NB4 (cell line): ENCODE data around the gene IL21R.

Experiments
- DNase-seq: peaks from one replicate; pipeline ENCODE4 v3.0.0; 2010; ENCODE audit warnings: low read depth
- H3K4me3 ChIP-seq: one replicate; pipeline ENCODE4 v1.5.1; 2011; ENCODE audit warnings: mild to moderate bottlenecking, low read depth, low read length, moderate library complexity
- MYC ChIP-seq: IDR thresholded peaks from 2 replicates; pipeline ENCODE4 v1.6.1; 2011; ENCODE audit warnings: low read depth, low read length
- POLR2A ChIP-seq: IDR thresholded peaks from 2 replicates; pipeline ENCODE4 v1.6.1; 2011; ENCODE audit warnings: mild to moderate bottlenecking; ENCODE audit not compliant: insufficient read length; ENCODE audit errors: extremely low read depth
- TF ChIP-seq, protein P1 (sequence below): IDR thresholded peaks from 2 replicates; pipeline ENCODE4 v1.6.1; 2011; ENCODE audit warnings: low read depth, low read length
- TF ChIP-seq, protein P2 (sequence below): IDR thresholded peaks from one replicate; pipeline ENCODE4 v1.5.1; 2012; ENCODE audit warnings: low read depth, low read length

Gene IL21R

DNA sequence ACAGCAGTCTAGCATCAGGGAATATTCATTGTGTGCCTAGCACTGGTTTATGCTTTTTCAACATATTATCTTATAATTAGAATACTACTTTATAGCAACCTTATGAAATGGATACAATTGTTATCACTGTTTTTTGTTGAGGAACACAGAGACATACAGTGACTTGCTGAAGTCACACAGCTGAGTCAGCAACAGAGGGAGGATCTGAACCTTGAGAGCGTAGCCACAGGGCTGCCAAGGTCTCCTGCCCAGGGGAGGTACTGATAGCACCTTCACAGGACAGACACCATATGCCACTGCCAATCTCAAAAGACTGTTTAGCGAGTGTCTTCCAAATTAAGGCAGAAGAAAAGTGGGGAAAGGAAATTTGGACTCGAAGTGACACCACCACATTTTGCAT, 84.8 kb downstream of the IL21R start:
- no peak for TF ChIP-seq MYC
- no peak for DNase-seq
- H3K4me3 ChIP-seq: no peak overlapping the region

DNA sequence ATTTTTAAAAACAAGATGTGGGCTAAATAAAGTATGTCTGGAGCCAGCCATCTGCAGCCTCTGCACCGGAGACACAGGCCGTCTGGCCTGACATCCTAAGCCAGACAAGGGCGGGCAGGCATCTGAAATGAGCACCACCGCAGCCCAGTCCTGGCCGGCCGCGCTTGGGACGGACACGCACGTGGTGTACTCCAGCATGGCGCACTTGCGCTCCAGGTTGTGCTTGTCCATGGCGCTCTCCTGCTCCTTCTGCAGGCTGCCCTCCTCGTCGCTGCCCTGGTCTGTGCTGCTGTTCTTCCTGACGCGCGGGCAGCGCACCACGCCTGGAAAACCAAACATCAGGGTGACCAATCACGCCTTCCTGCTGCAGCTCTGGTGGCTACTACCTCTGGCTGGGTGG, 87.4 kb downstream of the IL21R start:
- TF ChIP-seq, protein P1, sequence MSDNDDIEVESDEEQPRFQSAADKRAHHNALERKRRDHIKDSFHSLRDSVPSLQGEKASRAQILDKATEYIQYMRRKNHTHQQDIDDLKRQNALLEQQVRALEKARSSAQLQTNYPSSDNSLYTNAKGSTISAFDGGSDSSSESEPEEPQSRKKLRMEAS: no peak
- TF ChIP-seq POLR2A: no peak
- TF ChIP-seq, protein P2, sequence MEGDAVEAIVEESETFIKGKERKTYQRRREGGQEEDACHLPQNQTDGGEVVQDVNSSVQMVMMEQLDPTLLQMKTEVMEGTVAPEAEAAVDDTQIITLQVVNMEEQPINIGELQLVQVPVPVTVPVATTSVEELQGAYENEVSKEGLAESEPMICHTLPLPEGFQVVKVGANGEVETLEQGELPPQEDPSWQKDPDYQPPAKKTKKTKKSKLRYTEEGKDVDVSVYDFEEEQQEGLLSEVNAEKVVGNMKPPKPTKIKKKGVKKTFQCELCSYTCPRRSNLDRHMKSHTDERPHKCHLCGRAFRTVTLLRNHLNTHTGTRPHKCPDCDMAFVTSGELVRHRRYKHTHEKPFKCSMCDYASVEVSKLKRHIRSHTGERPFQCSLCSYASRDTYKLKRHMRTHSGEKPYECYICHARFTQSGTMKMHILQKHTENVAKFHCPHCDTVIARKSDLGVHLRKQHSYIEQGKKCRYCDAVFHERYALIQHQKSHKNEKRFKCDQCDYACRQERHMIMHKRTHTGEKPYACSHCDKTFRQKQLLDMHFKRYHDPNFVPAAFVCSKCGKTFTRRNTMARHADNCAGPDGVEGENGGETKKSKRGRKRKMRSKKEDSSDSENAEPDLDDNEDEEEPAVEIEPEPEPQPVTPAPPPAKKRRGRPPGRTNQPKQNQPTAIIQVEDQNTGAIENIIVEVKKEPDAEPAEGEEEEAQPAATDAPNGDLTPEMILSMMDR: no peak
- no peak for DNase-seq
- no peak overlapping the region for H3K4me3 ChIP-seq

DNA sequence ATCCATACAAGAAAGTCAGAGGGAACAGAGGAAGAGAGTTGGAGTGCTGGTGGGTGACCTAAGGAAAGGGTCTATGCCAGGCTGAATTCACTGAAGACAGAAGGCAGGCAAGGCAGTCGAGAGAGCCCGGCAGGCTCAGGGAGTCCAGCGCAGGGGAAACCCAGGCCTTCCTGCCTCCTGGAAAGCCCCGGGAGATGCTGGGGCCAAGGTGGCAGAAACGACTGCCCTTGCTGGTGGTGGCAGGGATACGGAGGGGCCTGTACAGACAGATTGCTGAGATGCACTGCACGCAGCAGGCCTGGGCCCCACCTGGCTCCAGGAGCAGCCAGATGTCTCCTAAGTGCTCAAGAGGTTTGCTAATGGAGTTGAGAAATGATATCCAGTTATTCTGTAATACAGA, 87.9 kb downstream of the IL21R start:
- TF ChIP-seq MYC (no peak), POLR2A (no peak)
- TF ChIP-seq, protein P1: no peak
- TF ChIP-seq, protein P2: no peak
- no peak for DNase-seq
- H3K4me3 ChIP-seq: no peak overlapping the region

DNA sequence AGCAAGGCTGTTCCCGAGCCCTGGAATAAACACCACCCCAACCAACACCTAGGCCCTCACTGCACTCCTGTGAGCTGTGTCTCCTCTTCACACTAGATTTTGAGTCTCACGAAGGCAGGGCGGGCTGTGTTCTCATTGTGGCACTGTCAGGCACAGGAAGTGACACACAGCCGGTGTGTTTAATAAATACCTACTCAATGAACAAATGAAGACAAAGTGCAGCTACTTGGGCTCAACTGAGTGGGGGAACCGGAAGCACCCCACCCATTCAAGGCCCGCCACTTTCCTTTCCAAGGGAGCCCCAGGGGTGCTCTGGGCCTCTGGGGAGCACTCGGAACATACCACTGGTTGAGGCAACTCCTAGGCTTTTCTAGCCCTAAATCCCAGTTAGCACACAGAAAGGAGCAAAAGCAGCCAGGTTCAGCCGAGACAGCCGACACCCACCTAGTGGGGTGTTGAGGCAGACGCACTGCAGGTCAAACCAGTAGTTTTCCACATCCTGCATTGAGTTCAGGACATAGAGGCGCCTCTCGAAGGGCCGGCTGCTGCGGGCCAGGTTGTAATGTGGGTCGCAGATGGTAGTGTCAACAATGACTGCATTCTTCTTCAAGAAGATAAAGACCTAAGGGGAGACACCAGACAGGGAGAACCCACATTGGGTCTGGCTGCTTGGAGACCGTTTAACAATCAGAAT, 90.1 kb downstream of the IL21R start:
- no peak for TF ChIP-seq MYC
- no peak for TF ChIP-seq POLR2A
- TF ChIP-seq, protein P1: no peak
- TF ChIP-seq, protein P2: no peak
- DNase-seq: no peak

DNA sequence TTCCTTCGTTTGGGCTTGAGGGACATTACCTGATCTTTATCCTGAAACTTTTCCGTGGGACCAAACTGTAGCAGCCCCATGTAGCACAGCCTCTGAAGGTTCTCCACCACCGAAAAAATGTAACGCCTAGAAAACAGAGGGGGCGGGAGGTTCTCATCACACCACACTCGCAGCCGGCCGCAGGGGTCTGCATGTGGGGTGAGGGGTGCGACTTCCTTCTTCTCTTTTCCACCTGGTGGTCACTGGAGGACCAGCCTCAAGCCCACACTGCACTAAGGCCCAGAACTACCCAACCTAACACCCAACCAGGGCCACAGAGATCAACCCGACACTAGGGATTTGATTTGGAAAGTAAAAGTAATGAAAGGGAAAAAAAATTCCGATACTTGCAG, 90.6 kb downstream of the IL21R start:
- DNase-seq: no peak
- TF ChIP-seq POLR2A (no peak), MYC (no peak)
- TF ChIP-seq, protein P1: no peak
- TF ChIP-seq, protein P2: no peak
- no peak overlapping the region for H3K4me3 ChIP-seq

More for the DNA sequence above, 90.1 kb downstream of the IL21R start:
- no peak overlapping the region for H3K4me3 ChIP-seq

DNA sequence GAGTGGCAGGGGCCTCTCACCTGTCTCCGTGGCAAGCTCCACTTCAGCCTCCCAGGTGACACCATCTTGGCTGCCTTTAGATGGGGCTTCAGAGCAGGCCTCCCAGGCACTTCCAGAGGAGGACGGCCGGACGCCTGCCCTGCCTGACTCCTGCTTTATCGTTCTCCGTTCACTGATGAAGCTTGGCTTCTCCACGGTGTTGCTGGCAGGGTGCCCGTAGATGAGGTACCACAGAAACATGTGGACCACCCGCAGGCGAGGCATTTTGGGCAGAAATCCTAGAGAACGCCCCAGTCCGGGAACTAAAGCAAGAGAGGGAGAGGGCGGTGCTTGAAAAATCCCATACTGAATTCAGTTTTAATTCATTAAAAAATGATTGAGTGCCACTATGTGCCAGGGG, 93.2 kb downstream of the IL21R start:
- no peak overlapping the region for H3K4me3 ChIP-seq
- no peak for DNase-seq
- TF ChIP-seq, protein P2: no peak
- TF ChIP-seq MYC (no peak), POLR2A (no peak)
- TF ChIP-seq, protein P1: no peak
